ENCODE results near the gene TBX18. TPM values are rescaled to one million over a fixed set of nuclear protein-coding genes. Genes with fewer than 3 reads are reported as not detected.

The TBX18 gene
- total and polyA plus RNA-seq, 2 of the 4 experiments (the other 2 are of a cell fraction): 0.86 to 1.3 TPM

- no peaks in the 10 kb centered on the region for H3K79me1 ChIP-seq (ENCODE audit: low read depth in 1 of 2, low read length in 2 of 2)
- ATAC-seq (ENCODE audit: low read depth) (peak; percentile 84), DNase-seq (peak; percentile 92)
- peaks cover 2% of the 10 kb centered on the region; the same call in 1 of the 2 replicates for H3K9me1 ChIP-seq (ENCODE audit: insufficient read depth, low read length)
- no peak overlapping the region for H2AFZ ChIP-seq (replicated peaks; ENCODE audit: low read length, poor library complexity)
- peak overlapping the region; percentile 25; the same call in 1 of the 2 replicates for H3K27ac ChIP-seq (ENCODE audit: insufficient read depth, low read length)
- peak; percentile 34; the same call in 1 of the 2 replicates for TF ChIP-seq BHLHE40 (IDR thresholded peaks at IDR 0.05; ENCODE audit: low read depth, low read length)
- TF ChIP-seq USF2 (IDR thresholded peaks at IDR 0.05; ENCODE audit: low read depth, low read length): no peak
- no peak for TF ChIP-seq POLR2A (IDR thresholded peaks at IDR 0.05; ENCODE audit: low read depth, low read length)
- H4K8ac ChIP-seq (ENCODE audit: low read depth in 2 of 2, low read length in 2 of 2): peak overlapping the region; percentile 57 to 81
- H2BK15ac ChIP-seq (ENCODE audit: low read depth, low read length): peak overlapping the region; percentile 88; the same call in 1 of the 3 replicates
- H3K4ac ChIP-seq (ENCODE audit: low read depth, low read length): peak overlapping the region; percentile 92
- H3K36me3 ChIP-seq (ENCODE audit: control insufficient read depth, insufficient read depth, low read length): no peaks in the 10 kb centered on the region
- dilution Hi-C loops (cut with HindIII; ENCODE audit: low sequenced_read_pairs, unreplicated experiment): no loop called here
- H3K9me3 ChIP-seq (ENCODE audit: control insufficient read depth, insufficient read depth, low read length): no peaks in the 10 kb centered on the region
- WGBS, 2 experiments (ENCODE audit: extremely low coverage in 2 of 2, insufficient read length in 1 of 2): 0% methylated on average over 1 of the region's 3 CpGs; no CpG with 5 or more reads in 1 of the 2 experiments
- POLR2A ChIA-PET (ENCODE audit: unreplicated experiment): no interaction called here
- H3K4me1 ChIP-seq (ENCODE audit: control insufficient read depth, insufficient read depth, low read length): peaks cover 9% of the 10 kb centered on the region
- H3K9ac ChIP-seq (ENCODE audit: low read depth, low read length): peak overlapping the region; percentile 34; the same call in 1 of the 2 replicates
- peak overlapping the region; percentile 90; the same call in 1 of the 2 replicates for H4K5ac ChIP-seq (ENCODE audit: low read depth, low read length)
- in situ Hi-C loops (cut with MboI; ENCODE audit: low sequenced_read_pairs): no loop called here
- CTCF ChIA-PET: no interaction called here
- H2BK5ac ChIP-seq (ENCODE audit: low read depth, low read length, poor library complexity, severe bottlenecking): peak overlapping the region; percentile 88
- no TSS peak for BruUV-seq (replicated peaks)
- peak overlapping the region; percentile 75 for H3K14ac ChIP-seq (replicated peaks; ENCODE audit: low read depth, low read length)
- H3K27me3 ChIP-seq (ENCODE audit: control insufficient read depth, insufficient read depth, low read length): no peaks in the 10 kb centered on the region
- no peak overlapping the region for H2AK9ac ChIP-seq (replicated peaks; ENCODE audit: low read depth, low read length, poor library complexity)
- H2BK20ac ChIP-seq (ENCODE audit: low read depth, low read length): peak overlapping the region; percentile 90
- H4K91ac ChIP-seq (ENCODE audit: insufficient read depth, low read depth, low read length): peak overlapping the region; percentile 75; the same call in 1 of the 2 replicates
- H3K56ac ChIP-seq (ENCODE audit: extremely low read depth, insufficient read depth, low read length): peak overlapping the region; percentile 76; the same call in 1 of the 2 replicates
- H3K23ac ChIP-seq (ENCODE audit: low read depth, low read length): peak overlapping the region; percentile 73
- intact Hi-C loops (cut with micrococcal nuclease): no loop called here
- peak overlapping the region; percentile 66 for H2AK5ac ChIP-seq (ENCODE audit: low read depth, low read length)
- H2BK120ac ChIP-seq (ENCODE audit: low read depth, low read length): peak overlapping the region; percentile 95
- H3K4me3 ChIP-seq (ENCODE audit: insufficient read depth, low read depth, low read length): no peak overlapping the region
- H3K18ac ChIP-seq (ENCODE audit: low read depth, low read length): peak overlapping the region; percentile 98
- H4K20me1 ChIP-seq (ENCODE audit: insufficient read depth, low read length): no peaks in the 10 kb centered on the region
- H3K4me2 ChIP-seq (ENCODE audit: low read depth, low read length): peak overlapping the region; percentile 79; the same call in 1 of the 2 replicates
These were observed 111.9 kb downstream of the TBX18 start for GRCh38 chr6:84652356-84653026.
